GM21515 (cell line): ENCODE data around the gene HTD2.
"Not testable (repeated sequence)": the region's sequence is repeated elsewhere in the genome, so short reads cannot be mapped to it uniquely, and the experiment has no call there.

Experiments
- ATAC-seq: cut with Tn5 transposase; IDR thresholded peaks from one replicate; pipeline ENCODE4 v1.9.1; 2021; ENCODE audit not compliant: unreplicated experiment

The HTD2 gene

GRCh38 chr3:58331593-58332152 is 25.4 kb downstream of the HTD2 start:
- no peak for ATAC-seq

GRCh38 chr3:58332575-58333188 is 26.4 kb downstream of the HTD2 start, which contains the start of gene PXK:
Gene PXK, plus strand, starts transcription at chr3:58332892. Its CDS starts 97 bp downstream, at chr3:58332989.
- peak; percentile 90 for ATAC-seq

- ATAC-seq: peak; percentile 49
Measured at GRCh38 chr3:58333206-58334012, 27.1 kb downstream of the HTD2 start.

GRCh38 chr3:58334013-58334321 is 27.6 kb downstream of the HTD2 start:
- ATAC-seq: no peak

GRCh38 chr3:58334506-58334884 is 28.2 kb downstream of the HTD2 start:
- no peak for ATAC-seq

- no peak for ATAC-seq
Measured at GRCh38 chr3:58335652-58335947, 29.3 kb downstream of the HTD2 start.

- no peak for ATAC-seq
Measured at GRCh38 chr3:58336135-58336882, 30.0 kb downstream of the HTD2 start.

- ATAC-seq: no peak
Measured at GRCh38 chr3:58337190-58337589, 30.9 kb downstream of the HTD2 start.

- not testable (repeated sequence) for ATAC-seq
Measured at GRCh38 chr3:58339146-58339545, 32.8 kb downstream of the HTD2 start.

GRCh38 chr3:58340594-58341244 is 34.4 kb downstream of the HTD2 start:
- ATAC-seq: no peak

GRCh38 chr3:58341376-58341775 is 35.1 kb downstream of the HTD2 start:
- ATAC-seq: no peak

GRCh38 chr3:58342676-58343075 is 36.4 kb downstream of the HTD2 start:
- ATAC-seq: no peak

GRCh38 chr3:58345457-58345856 is 39.1 kb downstream of the HTD2 start:
- ATAC-seq: no peak

GRCh38 chr3:58346368-58346767 is 40.0 kb downstream of the HTD2 start:
- no peak for ATAC-seq

- ATAC-seq: no peak
Measured at GRCh38 chr3:58347984-58348383, 41.7 kb downstream of the HTD2 start.

- peak; percentile 90 for ATAC-seq
Measured at GRCh38 chr3:58349792-58350626, 43.7 kb downstream of the HTD2 start.

GRCh38 chr3:58350627-58351013 is 44.3 kb downstream of the HTD2 start:
- ATAC-seq: no peak

- ATAC-seq: no peak
Measured at GRCh38 chr3:58351920-58352319, 45.6 kb downstream of the HTD2 start.

GRCh38 chr3:58352626-58353025 is 46.3 kb downstream of the HTD2 start:
- no peak for ATAC-seq

GRCh38 chr3:58353722-58354553 is 47.6 kb downstream of the HTD2 start:
- no peak for ATAC-seq
